DND-41 (cell line): ENCODE measurements around the gene COL13A1.

Experiments
- ATAC-seq: fragments of 200-7000 bp; cut with Tn5 transposase; 3 replicates; pipeline ENCODE4 v1.9.1; 2021; ENCODE audit warnings: low read depth; ENCODE audit not compliant: insufficient read depth
- DNase-seq: peaks from one replicate; pipeline ENCODE4 v3.0.0-alpha.2; 2020
- H2AFZ ChIP-seq: 2 replicates; pipeline ENCODE4 v1.6.0; 2012; ENCODE audit warnings: low read depth, low read length
- H3K27ac ChIP-seq: 2 replicates; pipeline ENCODE4 v1.5.1; 2012; ENCODE audit warnings: low read length, inconsistent platforms
- H3K27me3 ChIP-seq: fragments of 200-600 bp; sonication (generic); 2 replicates; pipeline ENCODE4 v1.6.0; 2012; ENCODE audit warnings: low read length, mild to moderate bottlenecking, inconsistent platforms; ENCODE audit not compliant: insufficient read depth, poor library complexity
- H3K36me3 ChIP-seq: 2 replicates; pipeline ENCODE4 v1.5.1; 2012; ENCODE audit warnings: low read length, inconsistent platforms; ENCODE audit not compliant: insufficient read depth
- H3K4me1 ChIP-seq: 2 replicates; pipeline ENCODE4 v1.5.1; 2012; ENCODE audit warnings: mild to moderate bottlenecking, low read length; ENCODE audit not compliant: insufficient read depth
- H3K4me2 ChIP-seq: 2 replicates; pipeline ENCODE4 v1.6.0; 2012; ENCODE audit warnings: mild to moderate bottlenecking, moderate library complexity, low read length, inconsistent platforms; ENCODE audit not compliant: insufficient read depth
- H3K4me3 ChIP-seq, 2 experiments: fragments of 200-600 bp in 1 of 2; shearing (Covaris generic) in 1 of 2; 2 replicates each; pipeline ENCODE4 v1.5.1; 2012 to 2016; ENCODE audit warnings: inconsistent platforms in 2 of 2, low read length in 2 of 2, mild to moderate bottlenecking in 2 of 2, low read depth in 1 of 2, moderate library complexity in 1 of 2
- H3K79me2 ChIP-seq: 2 replicates; pipeline ENCODE4 v1.6.0; 2012; ENCODE audit warnings: low read length, inconsistent platforms; ENCODE audit not compliant: insufficient read depth
- H3K9ac ChIP-seq: 2 replicates; pipeline ENCODE4 v1.6.0; 2012; ENCODE audit warnings: low read depth, mild to moderate bottlenecking, inconsistent platforms, low read length, moderate library complexity
- H3K9me3 ChIP-seq: 2 replicates; pipeline ENCODE4 v1.5.1; 2012; ENCODE audit warnings: low read length, moderate library complexity, mild to moderate bottlenecking, inconsistent platforms; ENCODE audit not compliant: insufficient read depth, severe bottlenecking
- H4K20me1 ChIP-seq: 2 replicates; pipeline ENCODE4 v1.6.0; 2012; ENCODE audit warnings: low read length; ENCODE audit not compliant: insufficient read depth
- EZH2 ChIP-seq: IDR thresholded peaks from 3 replicates; pipeline ENCODE4 v1.6.1; 2012; ENCODE audit warnings: borderline replicate concordance, low read depth, mild to moderate bottlenecking, moderate library complexity, low read length, inconsistent platforms; ENCODE audit not compliant: severe bottlenecking
- TF ChIP-seq, protein P1 (sequence below): IDR thresholded peaks from 2 replicates; pipeline ENCODE4 v1.5.1; 2012; ENCODE audit warnings: borderline replicate concordance, low read length, moderate library complexity, mild to moderate bottlenecking; ENCODE audit not compliant: poor library complexity, severe bottlenecking; ENCODE audit errors: extremely low read depth

The COL13A1 gene

GRCh38 chr10:69941730-69942129 is 140.0 kb downstream of the COL13A1 start:
- no peak overlapping the region for H3K27ac ChIP-seq
- peaks cover 6% of the 10 kb centered on the region for H3K27me3 ChIP-seq
- no peak overlapping the region for H3K9ac ChIP-seq
- H4K20me1 ChIP-seq: no peaks in the 10 kb centered on the region
- H3K36me3 ChIP-seq: no peaks in the 10 kb centered on the region
- no peak overlapping the region for H3K4me2 ChIP-seq
- no peaks in the 10 kb centered on the region for H3K9me3 ChIP-seq
- H3K4me1 ChIP-seq: no peaks in the 10 kb centered on the region
- ATAC-seq: no peak
- H3K4me3 ChIP-seq: no peak overlapping the region
- H2AFZ ChIP-seq: no peak overlapping the region
- DNase-seq: no peak
- H3K79me2 ChIP-seq: no peaks in the 10 kb centered on the region
- TF ChIP-seq EZH2: no peak
- TF ChIP-seq, protein P1, sequence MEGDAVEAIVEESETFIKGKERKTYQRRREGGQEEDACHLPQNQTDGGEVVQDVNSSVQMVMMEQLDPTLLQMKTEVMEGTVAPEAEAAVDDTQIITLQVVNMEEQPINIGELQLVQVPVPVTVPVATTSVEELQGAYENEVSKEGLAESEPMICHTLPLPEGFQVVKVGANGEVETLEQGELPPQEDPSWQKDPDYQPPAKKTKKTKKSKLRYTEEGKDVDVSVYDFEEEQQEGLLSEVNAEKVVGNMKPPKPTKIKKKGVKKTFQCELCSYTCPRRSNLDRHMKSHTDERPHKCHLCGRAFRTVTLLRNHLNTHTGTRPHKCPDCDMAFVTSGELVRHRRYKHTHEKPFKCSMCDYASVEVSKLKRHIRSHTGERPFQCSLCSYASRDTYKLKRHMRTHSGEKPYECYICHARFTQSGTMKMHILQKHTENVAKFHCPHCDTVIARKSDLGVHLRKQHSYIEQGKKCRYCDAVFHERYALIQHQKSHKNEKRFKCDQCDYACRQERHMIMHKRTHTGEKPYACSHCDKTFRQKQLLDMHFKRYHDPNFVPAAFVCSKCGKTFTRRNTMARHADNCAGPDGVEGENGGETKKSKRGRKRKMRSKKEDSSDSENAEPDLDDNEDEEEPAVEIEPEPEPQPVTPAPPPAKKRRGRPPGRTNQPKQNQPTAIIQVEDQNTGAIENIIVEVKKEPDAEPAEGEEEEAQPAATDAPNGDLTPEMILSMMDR: no peak

GRCh38 chr10:69943292-69943820 is 141.7 kb downstream of the COL13A1 start:
- H3K9ac ChIP-seq: no peak overlapping the region
- TF ChIP-seq EZH2: no peak
- TF ChIP-seq, protein P1: no peak
- H3K27ac ChIP-seq: no peak overlapping the region
- H3K79me2 ChIP-seq: no peaks in the 10 kb centered on the region
- no peak overlapping the region for H2AFZ ChIP-seq
- H3K4me2 ChIP-seq: no peak overlapping the region
- no peaks in the 10 kb centered on the region for H3K36me3 ChIP-seq
- DNase-seq: no peak
- ATAC-seq: no peak
- H3K27me3 ChIP-seq: peaks cover 6% of the 10 kb centered on the region
- no peak overlapping the region for H3K4me3 ChIP-seq
- no peaks in the 10 kb centered on the region for H3K4me1 ChIP-seq
- H4K20me1 ChIP-seq: no peaks in the 10 kb centered on the region
- H3K9me3 ChIP-seq: no peaks in the 10 kb centered on the region

DNA sequence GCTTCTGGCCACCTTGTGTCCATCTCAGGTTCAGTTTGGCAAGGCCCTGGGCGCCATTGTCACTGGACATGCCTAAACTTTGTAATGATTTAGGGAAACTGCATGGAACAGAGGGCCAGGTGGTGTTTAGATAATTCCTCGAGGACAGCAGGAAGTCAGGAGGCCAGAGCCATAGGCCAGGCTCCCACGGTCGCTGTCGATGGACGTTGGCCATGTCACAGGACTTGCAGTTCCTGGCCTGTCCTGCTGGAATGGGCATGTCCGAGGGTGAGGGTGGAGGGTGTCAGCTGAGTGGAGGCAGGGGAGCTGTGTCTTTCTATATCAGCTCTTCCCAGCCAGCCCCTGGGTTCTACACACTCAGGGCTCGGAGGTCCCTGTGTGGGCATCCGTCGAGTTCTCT is 143.1 kb downstream of the COL13A1 start:
- no peaks in the 10 kb centered on the region for H3K9me3 ChIP-seq
- ATAC-seq (no peak), DNase-seq (no peak)
- no peak overlapping the region; the same call in 1 of the 2 replicates for H2AFZ ChIP-seq
- H3K79me2 ChIP-seq: no peaks in the 10 kb centered on the region
- peaks cover 2% of the 10 kb centered on the region for H3K27me3 ChIP-seq
- H4K20me1 ChIP-seq: no peaks in the 10 kb centered on the region
- H3K4me1 ChIP-seq: no peaks in the 10 kb centered on the region
- no peaks in the 10 kb centered on the region for H3K36me3 ChIP-seq
- H3K4me2 ChIP-seq: no peak overlapping the region
- H3K4me3 ChIP-seq: no peak overlapping the region
- H3K9ac ChIP-seq: no peak overlapping the region
- no peak for TF ChIP-seq EZH2
- TF ChIP-seq, protein P1: no peak
- H3K27ac ChIP-seq: no peak overlapping the region
